K562 (cell line): Measurements from ENCODE around the gene PHETA1. TPM values are rescaled to one million over a fixed set of nuclear protein-coding genes. Genes with fewer than 3 reads are reported as not detected.

Experiments
- ESRRA ChIP-seq: fragments of 450-650 bp; IDR thresholded peaks from 2 replicates; pipeline ENCODE4 v1.6.1; 2014; ENCODE audit warnings: low read depth, mild to moderate bottlenecking, moderate library complexity, borderline replicate concordance
- IRF9 ChIP-seq: fragments of 450-650 bp; IDR thresholded peaks from 2 replicates; pipeline ENCODE4 v1.6.1; 2016; ENCODE audit warnings: missing biosample characterization, missing genetic modification characterization
- JUND ChIP-seq, 2 experiments: IDR thresholded peaks; 2 replicates in 1 of 2; 3 replicates in 1 of 2; pipeline ENCODE4 v1.6.1; 2011; ENCODE audit warnings: borderline replicate concordance in 2 of 2, low read depth in 2 of 2, low read length in 2 of 2, improper control_type of control experiment in 1 of 2, missing biosample characterization in 1 of 2, missing genetic modification characterization in 1 of 2, missing genetic modification reagents in 1 of 2
- KAT2B ChIP-seq: IDR thresholded peaks from one replicate; pipeline ENCODE4 v1.6.1; 2012; ENCODE audit warnings: low read depth, mild to moderate bottlenecking, control low read depth, inconsistent platforms, low read length, moderate library complexity
- KLF13 ChIP-seq: fragments of 450-650 bp; IDR thresholded peaks from 2 replicates; pipeline ENCODE4 v1.6.1; 2016; ENCODE audit warnings: missing genetic modification characterization, low read depth, mild to moderate bottlenecking, missing compliant biosample characterization, moderate library complexity, borderline replicate concordance
- MAX ChIP-seq: sonication (generic); formaldehyde crosslinking; IDR thresholded peaks from 2 replicates; pipeline ENCODE4 v1.9.0; 2022; ENCODE audit warnings: mild to moderate bottlenecking, missing genetic modification reagents
- PATZ1 ChIP-seq: fragments of 250-450 bp; sonication (Bioruptor Pico); IDR thresholded peaks from 2 replicates; pipeline ENCODE4 v1.5.0; 2020; ENCODE audit warnings: mild to moderate bottlenecking, borderline replicate concordance
- POLR2G ChIP-seq: fragments of 200-400 bp; formaldehyde crosslinking; IDR thresholded peaks from 2 replicates; pipeline ENCODE4 v1.6.1; 2017; ENCODE audit warnings: low read depth, mild to moderate bottlenecking, antibody characterized with exemption, low read length, moderate library complexity
- PTBP1 ChIP-seq: fragments of 200-400 bp; formaldehyde crosslinking; IDR thresholded peaks from 2 replicates; pipeline ENCODE4 v1.6.1; 2017; ENCODE audit warnings: low read depth, low read length
- ZBTB9 ChIP-seq: fragments of 450-650 bp; formaldehyde crosslinking; IDR thresholded peaks from 2 replicates; pipeline ENCODE4 v1.4.0; 2020; ENCODE audit warnings: mild to moderate bottlenecking, moderate library complexity
- ZNF318 ChIP-seq, 2 experiments: fragments of 450-650 bp; IDR thresholded peaks; 2 replicates each; pipeline ENCODE4 v1.6.1; 2016; ENCODE audit warnings: mild to moderate bottlenecking in 2 of 2, borderline replicate concordance in 1 of 2, low read depth in 1 of 2, moderate library complexity in 1 of 2
- ZNF75A ChIP-seq: fragments of 450-650 bp; formaldehyde crosslinking; IDR thresholded peaks from 2 replicates; pipeline ENCODE4 v1.4.0; 2020; ENCODE audit warnings: mild to moderate bottlenecking
- polyA plus RNA-seq, 8 experiments: library from polyadenylated mRNA; depleted of rRNA in 4 of 8; stranded (reverse) in 5 of 8; unstranded in 3 of 8; fragments of >200 nt; fragmentation: Nextera tagmentation in 2 of 8; fragmentation: Illumina TruSeq in 1 of 8; extraction: Ambion mirVana in 2 of 8; extraction: Trizol in 1 of 8; gene quantifications; 2 replicates each; pipeline versions ENCODE4 v1.2.1 to v1.2.3, GENCODE V29; 2011 to 2014; ENCODE audit warnings: inconsistent platforms in 1 of 8, missing spikeins in 1 of 8
- total RNA-seq, 7 experiments: library from RNA; depleted of rRNA in 6 of 7; stranded (reverse); fragments of >200 nt in 6 of 7; fragmentation: Illumina TruSeq in 2 of 7; extraction: Trizol in 2 of 7; gene quantifications; 2 replicates each; pipeline versions ENCODE4 v1.2.1 to v1.2.3, GENCODE V29; 2011 to 2021; ENCODE audit warnings: low replicate concordance in 1 of 7

The PHETA1 gene
- total and polyA plus RNA-seq, 9 of the 15 experiments (the other 6 are each of a cell fraction or from before 2014, with no cell fraction given), result 0.03 to 12.4 (median 3.0) TPM

GRCh38 chr12:111396726-111397445 is 28.0 kb upstream of the PHETA1 start (continued):
- TF ChIP-seq ZNF318 (IDR thresholded peaks at IDR 0.05; ENCODE audit: borderline replicate concordance in 1 of 2, low read depth in 1 of 2) (no peak), IRF9 (tag) (no peak), POLR2G (peak; percentile 78), ZNF75A (CRISPR knock-in tag) (no peak), MAX (CRISPR knock-in tag) (no peak), ESRRA (peak; percentile 84; the same call in 1 of the 2 replicates), PTBP1 (peak; percentile 80; the same call in 1 of the 2 replicates), JUND (IDR thresholded peaks at IDR 0.05; ENCODE audit: borderline replicate concordance, low read depth, low read length) (no peak; the same call in 1 of the 2 replicates), JUND (tag; IDR thresholded peaks at IDR 0.05; ENCODE audit: borderline replicate concordance, low read depth, low read length) (peak; percentile 12; the same call in 1 of the 3 replicates), KAT2B (no peak), KLF13 (tag) (no peak), PATZ1 (CRISPR knock-in tag) (no peak), ZBTB9 (CRISPR knock-in tag) (no peak)
